ENCODE data around the gene APOC4. TPM values are rescaled to one million over a fixed set of nuclear protein-coding genes. Genes with fewer than 3 reads are reported as not detected.

The APOC4 gene
- total RNA-seq (ENCODE audit: low replicate concordance) = not detected in 2 replicates

GRCh38 chr19:44942067-44942571 is at the start of gene APOC4:
Gene APOC4, plus strand, starts transcription at chr19:44942237. Its CDS starts 41 bp downstream, at chr19:44942278.

GRCh38 chr19:44905437-44906160 is 36.4 kb upstream of the APOC4 start, which contains the start of gene APOE:
Gene APOE, plus strand, starts transcription at chr19:44905796. Its CDS starts 829 bp downstream, at chr19:44906625.

GRCh38 chr19:44914433-44915206 is 27.4 kb upstream of the APOC4 start, which contains the start of gene APOC1:
Gene APOC1, plus strand, starts transcription at chr19:44914608. Its CDS starts 284 bp downstream, at chr19:44914892.

GRCh38 chr19:44954649-44955504 is 12.8 kb downstream of the APOC4 start, which contains the start of gene CLPTM1:
Gene CLPTM1, plus strand, starts transcription at chr19:44955380. Its CDS starts 16 bp downstream, at chr19:44955396.

Other genes starting within 250 kb of the APOC4 start
- gene CEACAM16, start 243.1 kb upstream of the APOC4 start, total RNA-seq (ENCODE audit: low replicate concordance) = 0.08 TPM in 1 of 2 replicates, not detected in the other
- gene BCL3, start 193.5 kb upstream of the APOC4 start, total RNA-seq (ENCODE audit: low replicate concordance) = 4.2 and 14.9 TPM in 2 replicates
- 0.08 TPM in 1 of 2 replicates, not detected in the other for gene CBLC, start 164.3 kb upstream of the APOC4 start, total RNA-seq (ENCODE audit: low replicate concordance)
- 2.6 and 7.3 TPM in 2 replicates for gene BCAM, start 133.1 kb upstream of the APOC4 start, total RNA-seq (ENCODE audit: low replicate concordance)
- gene NECTIN2, start 95.9 kb upstream of the APOC4 start, total RNA-seq (ENCODE audit: low replicate concordance) = 23.9 and 80.6 TPM in 2 replicates
- 23.5 and 46.5 TPM in 2 replicates for gene TOMM40, start 51.0 kb upstream of the APOC4 start, total RNA-seq (ENCODE audit: low replicate concordance)
- gene APOE, start 36.4 kb upstream of the APOC4 start, total RNA-seq (ENCODE audit: low replicate concordance) = 5.1 and 263 TPM in 2 replicates
- 0.47 and 0.68 TPM in 2 replicates for gene APOC1, start 27.6 kb upstream of the APOC4 start, total RNA-seq (ENCODE audit: low replicate concordance)
- gene APOC2, start 3.8 kb downstream of the APOC4 start, total RNA-seq (ENCODE audit: low replicate concordance) = not detected in 2 replicates
- gene CLPTM1, start 13.1 kb downstream of the APOC4 start, total RNA-seq (ENCODE audit: low replicate concordance) = 28.5 and 28.9 TPM in 2 replicates
- gene RELB, start 59.2 kb downstream of the APOC4 start, total RNA-seq (ENCODE audit: low replicate concordance) = 4.8 and 5.0 TPM in 2 replicates
- 10.7 and 18.5 TPM in 2 replicates for gene CLASRP, start 96.8 kb downstream of the APOC4 start, total RNA-seq (ENCODE audit: low replicate concordance)
- gene ZNF296, start 134.2 kb downstream of the APOC4 start, total RNA-seq (ENCODE audit: low replicate concordance) = not detected in 2 replicates
- 7.7 and 16.5 TPM in 2 replicates for gene GEMIN7, start 137.0 kb downstream of the APOC4 start, total RNA-seq (ENCODE audit: low replicate concordance)
- gene PPP1R37, start 150.9 kb downstream of the APOC4 start, total RNA-seq (ENCODE audit: low replicate concordance) = 19.8 and 24.1 TPM in 2 replicates
- gene NKPD1, start 218.7 kb downstream of the APOC4 start, total RNA-seq (ENCODE audit: low replicate concordance) = 0.08 and 0.23 TPM in 2 replicates
- 11.7 and 18.0 TPM in 2 replicates for gene TRAPPC6A, start 236.0 kb downstream of the APOC4 start, total RNA-seq (ENCODE audit: low replicate concordance)
- 1.1 and 2.0 TPM in 2 replicates for gene BLOC1S3, start 236.5 kb downstream of the APOC4 start, total RNA-seq (ENCODE audit: low replicate concordance)